GM12878 (cell line): ENCODE data around the gene CAMK2B. TPM values are rescaled to one million over a fixed set of nuclear protein-coding genes. Genes with fewer than 3 reads are reported as not detected.

Source experiments
- ATAC-seq: fragments of 200-7000 bp; cut with Tn5 transposase; 3 replicates; pipeline ENCODE4 v1.9.1; 2020; ENCODE audit warnings: mild to moderate bottlenecking, moderate library complexity
- BruUV-seq: library from RNA; stranded (reverse); fragments of 400-500 nt; replicated peaks from 2 replicates; lab custom pipeline; 2021; lab: Mats Ljungman, UMichigan
- CTCF ChIA-PET: fragments of 300-600 bp; sonication (Branson Sonifier 250); formaldehyde crosslinking; extraction: SDS; loops from one replicate; lab custom pipeline; 2021; ENCODE audit warnings: inconsistent platforms; lab: Yijun Ruan, JAX
- POLR2A ChIA-PET: fragments of 350-600 bp; formaldehyde crosslinking; extraction: SDS; loops from one replicate; lab custom pipeline; 2021; ENCODE audit warnings: inconsistent platforms; lab: Charles Lee
- RAD21 ChIA-PET: fragments of 300-600 bp; sonication (Branson Sonifier 250); formaldehyde crosslinking; loops from one replicate; lab custom pipeline; 2023; ENCODE audit warnings: antibody characterized with exemption; ENCODE audit not compliant: unreplicated experiment; lab: Charles Lee
- SMC1A ChIA-PET: fragments of 300-600 bp; sonication (Branson Sonifier 250); formaldehyde crosslinking; loops from one replicate; lab custom pipeline; 2023; ENCODE audit not compliant: unreplicated experiment, uncharacterized antibody; lab: Charles Lee
- DNase-seq: peaks from one replicate; pipeline ENCODE4 v3.0.0-alpha.2; 2011; ENCODE audit warnings: low read depth, low spot score
- FAIRE-seq: peaks from 3 replicates; lab custom pipeline; 2011; peaks lifted over from hg19 to GRCh38; lab: Jason Lieb, UNC
- H2AFZ ChIP-seq: 2 replicates; pipeline ENCODE4 v1.6.0; 2011; ENCODE audit warnings: low read depth, low read length, control low read depth; ENCODE audit not compliant: control insufficient read depth
- H3K27ac ChIP-seq: 2 replicates; pipeline ENCODE4 v1.5.1; 2011; ENCODE audit warnings: control low read depth; ENCODE audit not compliant: control insufficient read depth, insufficient read depth
- H3K27me3 ChIP-seq, 2 experiments: replicated peaks in 1 of 2; 2 replicates each; pipeline versions ENCODE4 v1.6.0 to v1.6.1; 2011; ENCODE audit warnings: low read length in 1 of 2; ENCODE audit not compliant: control insufficient read depth in 2 of 2, insufficient read depth in 2 of 2
- H3K36me3 ChIP-seq, 2 experiments: 2 replicates each; pipeline ENCODE4 v1.5.1; 2011; ENCODE audit warnings: low read length in 1 of 2; ENCODE audit not compliant: control insufficient read depth in 2 of 2, insufficient read depth in 2 of 2
- H3K4me1 ChIP-seq: 2 replicates; pipeline ENCODE4 v1.6.1; 2011; ENCODE audit warnings: mild to moderate bottlenecking, low read length, moderate library complexity, mixed read lengths; ENCODE audit not compliant: control insufficient read depth, insufficient read depth
- H3K4me2 ChIP-seq: 2 replicates; pipeline ENCODE4 v1.6.0; 2011; ENCODE audit warnings: control low read depth; ENCODE audit not compliant: control insufficient read depth, insufficient read depth
- H3K4me3 ChIP-seq: fragments of 200-600 bp; sonication (generic); 2 replicates; pipeline ENCODE4 v1.5.1; 2016
- H3K79me2 ChIP-seq: 2 replicates; pipeline ENCODE4 v1.6.0; 2011; ENCODE audit warnings: low read length; ENCODE audit not compliant: control insufficient read depth, insufficient read depth
- H3K9ac ChIP-seq: 2 replicates; pipeline ENCODE4 v1.8.0; 2011; ENCODE audit warnings: low read length, control low read depth, mixed read lengths; ENCODE audit not compliant: control insufficient read depth, insufficient read depth
- H3K9me3 ChIP-seq: replicated peaks from 3 replicates; pipeline ENCODE4 v1.5.1; 2011; ENCODE audit warnings: mild to moderate bottlenecking, low read length; ENCODE audit not compliant: control insufficient read depth, insufficient read depth
- H4K20me1 ChIP-seq: 2 replicates; pipeline ENCODE4 v1.6.0; 2011; ENCODE audit not compliant: control insufficient read depth, insufficient read depth
- GABPA ChIP-seq: IDR thresholded peaks from 2 replicates; pipeline ENCODE4 v1.6.1; 2014; ENCODE audit warnings: antibody characterized with exemption, low read depth, mild to moderate bottlenecking, inconsistent platforms
- JUND ChIP-seq: IDR thresholded peaks from 2 replicates; pipeline ENCODE4 v1.6.1; 2012; ENCODE audit warnings: low read depth, mild to moderate bottlenecking, low read length, improper control_type of control experiment, moderate library complexity
- MYB ChIP-seq: fragments of 150-350 bp; IDR thresholded peaks from 2 replicates; pipeline ENCODE4 v1.6.1; 2014; ENCODE audit warnings: mild to moderate bottlenecking, low read depth, low read length, borderline replicate concordance
- POLR2AphosphoS5 ChIP-seq: IDR thresholded peaks from 2 replicates; pipeline ENCODE4 v1.6.1; 2011; ENCODE audit warnings: mild to moderate bottlenecking, low read length, inconsistent platforms
- in situ Hi-C: fragments of 300-500 bp; cut with MboI; formaldehyde crosslinking; loops from 9 replicates; pipeline ENCODE4 v1.14.3; 2018; ENCODE audit warnings: mixed read lengths
- intact Hi-C: fragments of 100-400 bp; cut with micrococcal nuclease; formaldehyde crosslinking; loops from one replicate; pipeline ENCODE4 v1.14.2; 2022; ENCODE audit not compliant: unreplicated experiment
- polyA plus RNA-seq, 11 experiments: library from polyadenylated mRNA; depleted of rRNA in 4 of 11; unstranded in 6 of 11; stranded (reverse) in 5 of 11; fragments of >200 nt; fragmentation: Nextera tagmentation in 4 of 11; fragmentation: Illumina TruSeq in 1 of 11; extraction: Ambion mirVana in 4 of 11; extraction: Trizol in 1 of 11; gene quantifications; 1 replicate in 1 of 11; 2 replicates in 10 of 11; pipeline versions ENCODE4 v1.2.1 to v1.2.3, GENCODE V29; 2011 to 2016; ENCODE audit warnings: inconsistent platforms in 2 of 11, missing spikeins in 2 of 11, low read depth in 1 of 11
- total RNA-seq, 4 experiments: library from RNA; depleted of rRNA in 3 of 4; stranded (reverse); fragments of >200 nt in 3 of 4; fragmentation: Illumina TruSeq in 1 of 4; extraction: Trizol in 1 of 4; gene quantifications; 2 replicates each; pipeline versions ENCODE4 v1.2.1 to v1.2.3, GENCODE V29; 2013 to 2021

The CAMK2B gene
- total and polyA plus RNA-seq, 10 of the 15 experiments (the other 5 are each of a cell fraction or from before 2014, with no cell fraction given), result 0.06 to 0.23 (median 0.11) TPM; not detected in 5

DNA sequence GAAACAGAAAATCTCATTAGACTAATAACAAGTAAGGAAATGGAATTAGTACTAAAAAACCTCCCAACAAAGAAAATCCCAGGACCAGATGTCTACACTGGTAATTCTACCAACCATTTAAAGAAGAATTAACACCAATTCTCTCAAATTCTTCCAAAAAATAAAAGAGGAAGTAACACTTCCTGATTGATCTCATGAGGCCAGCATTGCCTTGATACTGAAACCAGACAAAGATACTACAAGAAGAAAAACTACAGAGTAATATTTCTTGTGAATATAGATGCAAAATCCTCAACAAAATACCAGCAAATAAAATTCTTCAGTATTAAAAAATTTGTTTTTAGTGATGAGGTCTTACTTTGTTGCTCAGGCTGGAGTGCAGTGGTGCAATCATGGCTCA, 157.5 kb downstream of the CAMK2B start:
- no peaks in the 10 kb centered on the region for H3K4me1 ChIP-seq
- in situ Hi-C loops, result no loop called here
- H3K9ac ChIP-seq, result no peak overlapping the region
- no peak overlapping the region for H3K4me2 ChIP-seq
- no peak overlapping the region for H3K27ac ChIP-seq
- FAIRE-seq (no peak), ATAC-seq (peak; percentile 80)
- H2AFZ ChIP-seq, result no peak overlapping the region
- ChIA-PET CTCF (no interaction called here), SMC1A (no interaction called here), POLR2A (no interaction called here), RAD21 (no interaction called here)
- H4K20me1 ChIP-seq, result no peaks in the 10 kb centered on the region
- H3K79me2 ChIP-seq, result no peaks in the 10 kb centered on the region
- TF ChIP-seq MYB (no peak), GABPA (no peak), JUND (no peak), POLR2AphosphoS5 (no peak)
- TF ChIP-seq, all 136 proteins: peak for 0
- no peak overlapping the region for H3K4me3 ChIP-seq
- no peaks in the 10 kb centered on the region; a peak in 1 of 4 replicates for H3K27me3 ChIP-seq
- H3K9me3 ChIP-seq, result no peaks in the 10 kb centered on the region
- DNase-seq, result no peak
- no TSS peak for BruUV-seq
- intact Hi-C loops, result no loop called here
- no peaks in the 10 kb centered on the region for H3K36me3 ChIP-seq

Other genes with a start within 250 kb of the CAMK2B start
Only the 7 nearest of the 9 such genes appear.
- gene AEBP1, start 221.2 kb downstream of the CAMK2B start, total RNA-seq (2014; rRNA removed), result 0.06 TPM in 1 of 2 replicates, not detected in the other
- not detected in 2 replicates for gene AEBP1, start 221.2 kb downstream of the CAMK2B start, total RNA-seq (2014; rRNA removed; fragmentation: Illumina TruSeq; extraction: Trizol)
- gene AEBP1, start 221.2 kb downstream of the CAMK2B start, total RNA-seq (2021), result 0.16 and 0.23 TPM in 2 replicates
- gene AEBP1, start 221.2 kb downstream of the CAMK2B start, polyA plus RNA-seq (2011; rRNA removed), result 0.09 and 0.20 TPM in 2 replicates
- not detected in 2 replicates for gene AEBP1, start 221.2 kb downstream of the CAMK2B start, polyA plus RNA-seq (2014; fragmentation: Illumina TruSeq; extraction: Trizol)
- gene AEBP1, start 221.2 kb downstream of the CAMK2B start, polyA plus RNA-seq (2014; fragmentation: Nextera tagmentation; extraction: Ambion mirVana), result not detected
- 0.08 TPM in 1 of 2 replicates, not detected in the other for gene AEBP1, start 221.2 kb downstream of the CAMK2B start, polyA plus RNA-seq (2014; rRNA removed)
- gene AEBP1, start 221.2 kb downstream of the CAMK2B start, polyA plus RNA-seq (2016; fragmentation: Nextera tagmentation; extraction: Ambion mirVana), result under 1 TPM in 1 of 2 experiments, not detected in 1; 0.11 TPM
- gene POLD2, start 202.0 kb downstream of the CAMK2B start, total RNA-seq (2014; rRNA removed), result 149 and 169 TPM in 2 replicates
- gene POLD2, start 202.0 kb downstream of the CAMK2B start, total RNA-seq (2014; rRNA removed; fragmentation: Illumina TruSeq; extraction: Trizol), result 97.5 and 105 TPM in 2 replicates
- 169 TPM in 2 replicates for gene POLD2, start 202.0 kb downstream of the CAMK2B start, total RNA-seq (2021)
- 113 and 179 TPM in 2 replicates for gene POLD2, start 202.0 kb downstream of the CAMK2B start, polyA plus RNA-seq (2011; rRNA removed)
- 61.8 and 118 TPM in 2 replicates for gene POLD2, start 202.0 kb downstream of the CAMK2B start, polyA plus RNA-seq (2014; fragmentation: Illumina TruSeq; extraction: Trizol)
- 10 to 100 TPM; 19.1 to 42.7 TPM for gene POLD2, start 202.0 kb downstream of the CAMK2B start, polyA plus RNA-seq (2014; fragmentation: Nextera tagmentation; extraction: Ambion mirVana)
- 193 and 194 TPM in 2 replicates for gene POLD2, start 202.0 kb downstream of the CAMK2B start, polyA plus RNA-seq (2014; rRNA removed)
- gene POLD2, start 202.0 kb downstream of the CAMK2B start, polyA plus RNA-seq (2016; fragmentation: Nextera tagmentation; extraction: Ambion mirVana), result 100 to 1,000 TPM; 266 to 287 TPM
- gene MYL7, start 184.3 kb downstream of the CAMK2B start, total RNA-seq (2014; rRNA removed), result not detected in 2 replicates
- gene MYL7, start 184.3 kb downstream of the CAMK2B start, total RNA-seq (2014; rRNA removed; fragmentation: Illumina TruSeq; extraction: Trizol), result not detected in 2 replicates
- not detected in 2 replicates for gene MYL7, start 184.3 kb downstream of the CAMK2B start, total RNA-seq (2021)
- not detected in 2 replicates for gene MYL7, start 184.3 kb downstream of the CAMK2B start, polyA plus RNA-seq (2011; rRNA removed)
- gene MYL7, start 184.3 kb downstream of the CAMK2B start, polyA plus RNA-seq (2014; fragmentation: Illumina TruSeq; extraction: Trizol), result not detected in 2 replicates
- gene MYL7, start 184.3 kb downstream of the CAMK2B start, polyA plus RNA-seq (2014; fragmentation: Nextera tagmentation; extraction: Ambion mirVana), result not detected
- gene MYL7, start 184.3 kb downstream of the CAMK2B start, polyA plus RNA-seq (2014; rRNA removed), result not detected in 2 replicates
- 1 to 10 TPM in 1 of 2 experiments, not detected in 1; 1.9 TPM for gene MYL7, start 184.3 kb downstream of the CAMK2B start, polyA plus RNA-seq (2016; fragmentation: Nextera tagmentation; extraction: Ambion mirVana)
- not detected in 2 replicates for gene GCK, start 136.2 kb downstream of the CAMK2B start, total RNA-seq (2014; rRNA removed)
- gene GCK, start 136.2 kb downstream of the CAMK2B start, total RNA-seq (2014; rRNA removed; fragmentation: Illumina TruSeq; extraction: Trizol), result not detected in 2 replicates
- gene GCK, start 136.2 kb downstream of the CAMK2B start, total RNA-seq (2021), result 0.24 TPM in 1 of 2 replicates, not detected in the other
- gene GCK, start 136.2 kb downstream of the CAMK2B start, polyA plus RNA-seq (2011; rRNA removed), result not detected in 2 replicates
- gene GCK, start 136.2 kb downstream of the CAMK2B start, polyA plus RNA-seq (2014; fragmentation: Illumina TruSeq; extraction: Trizol), result not detected in 2 replicates
- gene GCK, start 136.2 kb downstream of the CAMK2B start, polyA plus RNA-seq (2014; fragmentation: Nextera tagmentation; extraction: Ambion mirVana), result under 1 TPM in 1 of 2 experiments, not detected in 1; 0.16 TPM
- gene GCK, start 136.2 kb downstream of the CAMK2B start, polyA plus RNA-seq (2014; rRNA removed), result not detected in 2 replicates
- gene GCK, start 136.2 kb downstream of the CAMK2B start, polyA plus RNA-seq (2016; fragmentation: Nextera tagmentation; extraction: Ambion mirVana), result under 1 TPM in 1 of 2 experiments, not detected in 1; 0.06 TPM
- 72.0 and 78.8 TPM in 2 replicates for gene YKT6, start 124.6 kb downstream of the CAMK2B start, total RNA-seq (2014; rRNA removed)
- gene YKT6, start 124.6 kb downstream of the CAMK2B start, total RNA-seq (2014; rRNA removed; fragmentation: Illumina TruSeq; extraction: Trizol), result 48.0 and 48.2 TPM in 2 replicates
- gene YKT6, start 124.6 kb downstream of the CAMK2B start, total RNA-seq (2021), result 70.1 and 74.6 TPM in 2 replicates
- gene YKT6, start 124.6 kb downstream of the CAMK2B start, polyA plus RNA-seq (2011; rRNA removed), result 51.2 and 71.2 TPM in 2 replicates
- 65.7 and 69.7 TPM in 2 replicates for gene YKT6, start 124.6 kb downstream of the CAMK2B start, polyA plus RNA-seq (2014; fragmentation: Illumina TruSeq; extraction: Trizol)
- gene YKT6, start 124.6 kb downstream of the CAMK2B start, polyA plus RNA-seq (2014; fragmentation: Nextera tagmentation; extraction: Ambion mirVana), result 1 to 10 TPM; 1.7 to 3.9 TPM
- 95.2 and 103 TPM in 2 replicates for gene YKT6, start 124.6 kb downstream of the CAMK2B start, polyA plus RNA-seq (2014; rRNA removed)
- gene YKT6, start 124.6 kb downstream of the CAMK2B start, polyA plus RNA-seq (2016; fragmentation: Nextera tagmentation; extraction: Ambion mirVana), result 10 to 100 TPM; 68.0 to 75.1 TPM
- gene NUDCD3, start 165.1 kb upstream of the CAMK2B start, total RNA-seq (2014; rRNA removed), result 41.1 and 53.0 TPM in 2 replicates
- gene NUDCD3, start 165.1 kb upstream of the CAMK2B start, total RNA-seq (2014; rRNA removed; fragmentation: Illumina TruSeq; extraction: Trizol), result 29.1 and 35.4 TPM in 2 replicates
- 89.8 and 92.3 TPM in 2 replicates for gene NUDCD3, start 165.1 kb upstream of the CAMK2B start, total RNA-seq (2021)
- 46.6 and 54.4 TPM in 2 replicates for gene NUDCD3, start 165.1 kb upstream of the CAMK2B start, polyA plus RNA-seq (2011; rRNA removed)
- gene NUDCD3, start 165.1 kb upstream of the CAMK2B start, polyA plus RNA-seq (2014; fragmentation: Illumina TruSeq; extraction: Trizol), result 42.9 and 49.8 TPM in 2 replicates
- gene NUDCD3, start 165.1 kb upstream of the CAMK2B start, polyA plus RNA-seq (2014; fragmentation: Nextera tagmentation; extraction: Ambion mirVana), result 10 to 100 TPM; 25.0 to 30.7 TPM
- gene NUDCD3, start 165.1 kb upstream of the CAMK2B start, polyA plus RNA-seq (2014; rRNA removed), result 43.1 and 47.0 TPM in 2 replicates
- 10 to 100 TPM; 75.2 to 77.4 TPM for gene NUDCD3, start 165.1 kb upstream of the CAMK2B start, polyA plus RNA-seq (2016; fragmentation: Nextera tagmentation; extraction: Ambion mirVana)
- gene NPC1L1, start 215.7 kb upstream of the CAMK2B start, total RNA-seq (2014; rRNA removed), result 0.11 TPM in 1 of 2 replicates, not detected in the other
- gene NPC1L1, start 215.7 kb upstream of the CAMK2B start, total RNA-seq (2014; rRNA removed; fragmentation: Illumina TruSeq; extraction: Trizol), result not detected in 2 replicates
- 0.08 TPM in 1 of 2 replicates, not detected in the other for gene NPC1L1, start 215.7 kb upstream of the CAMK2B start, total RNA-seq (2021)
- 0.37 and 0.90 TPM in 2 replicates for gene NPC1L1, start 215.7 kb upstream of the CAMK2B start, polyA plus RNA-seq (2011; rRNA removed)
- 0.01 TPM in 1 of 2 replicates, not detected in the other for gene NPC1L1, start 215.7 kb upstream of the CAMK2B start, polyA plus RNA-seq (2014; fragmentation: Illumina TruSeq; extraction: Trizol)
- not detected for gene NPC1L1, start 215.7 kb upstream of the CAMK2B start, polyA plus RNA-seq (2014; fragmentation: Nextera tagmentation; extraction: Ambion mirVana)
- 0.03 TPM in 1 of 2 replicates, not detected in the other for gene NPC1L1, start 215.7 kb upstream of the CAMK2B start, polyA plus RNA-seq (2014; rRNA removed)
- gene NPC1L1, start 215.7 kb upstream of the CAMK2B start, polyA plus RNA-seq (2016; fragmentation: Nextera tagmentation; extraction: Ambion mirVana), result not detected